Neural progenitor cell (in vitro differentiated cells): Measurements from ENCODE around the gene CRK. TPM values are rescaled to one million over a fixed set of nuclear protein-coding genes. Genes with fewer than 3 reads are reported as not detected.
"Not testable (repeated sequence)": the region's sequence is repeated elsewhere in the genome, so short reads cannot be mapped to it uniquely, and the experiment has no call there.

Experiments used
- DNase-seq: peaks from one replicate; pipeline ENCODE4 v3.0.0-alpha.2; 2016; ENCODE audit warnings: low spot score
- H2AFZ ChIP-seq: fragments of 200-600 bp; sonication (generic); replicated peaks from 2 replicates; pipeline ENCODE4 v1.6.1; 2016; ENCODE audit warnings: antibody characterized with exemption
- H3F3A ChIP-seq: fragments of 200-600 bp; sonication (generic); 2 replicates; pipeline ENCODE4 v1.6.1; 2016; ENCODE audit warnings: antibody characterized with exemption, low read depth
- H3K27ac ChIP-seq: fragments of 200-600 bp; sonication (generic); 2 replicates; pipeline ENCODE4 v1.5.1; 2016; ENCODE audit warnings: mild to moderate bottlenecking
- H3K27me3 ChIP-seq: fragments of 200-600 bp; sonication (generic); 2 replicates; pipeline ENCODE4 v1.6.1; 2016; ENCODE audit warnings: mild to moderate bottlenecking, moderate library complexity
- H3K36me3 ChIP-seq: fragments of 200-600 bp; sonication (generic); 2 replicates; pipeline ENCODE4 v1.5.1; 2016
- H3K4me1 ChIP-seq: fragments of 200-600 bp; sonication (generic); 2 replicates; pipeline ENCODE4 v1.6.1; 2016; ENCODE audit warnings: mixed run types
- H3K4me2 ChIP-seq: fragments of 200-600 bp; sonication (generic); 2 replicates; pipeline ENCODE4 v1.6.1; 2016
- H3K4me3 ChIP-seq: fragments of 200-600 bp; sonication (generic); 2 replicates; pipeline ENCODE4 v1.5.1; 2016
- H3K79me2 ChIP-seq: fragments of 200-600 bp; sonication (generic); 2 replicates; pipeline ENCODE4 v1.6.1; 2016; ENCODE audit warnings: low read depth
- H3K9ac ChIP-seq: fragments of 200-600 bp; sonication (generic); 2 replicates; pipeline ENCODE4 v1.6.1; 2016
- H3K9me3 ChIP-seq: fragments of 200-600 bp; sonication (generic); 2 replicates; pipeline ENCODE4 v1.5.1; 2016; ENCODE audit warnings: low read depth
- H4K20me1 ChIP-seq: fragments of 200-600 bp; sonication (generic); 2 replicates; pipeline ENCODE4 v1.6.1; 2016; ENCODE audit warnings: low read depth
- H3K27ac Mint-ChIP-seq: 3 replicates; pipeline ENCODE4 v1.8.0; 2021; ENCODE audit warnings: mixed read lengths
- H3K27me3 Mint-ChIP-seq: 2 replicates; pipeline ENCODE4 v1.8.0; 2022; ENCODE audit warnings: low read depth, mild to moderate bottlenecking, inconsistent platforms, moderate library complexity, mixed read lengths; ENCODE audit not compliant: insufficient read depth
- H3K36me3 Mint-ChIP-seq: 3 replicates; pipeline ENCODE4 v1.8.0; 2021; ENCODE audit warnings: mixed read lengths
- H3K4me1 Mint-ChIP-seq: 3 replicates; pipeline ENCODE4 v1.8.0; 2021; ENCODE audit warnings: mixed read lengths
- H3K4me3 Mint-ChIP-seq: 3 replicates; pipeline ENCODE4 v1.8.0; 2021; ENCODE audit warnings: mild to moderate bottlenecking, moderate library complexity, mixed read lengths
- H3K9me3 Mint-ChIP-seq: 3 replicates; pipeline ENCODE4 v1.8.0; 2020; ENCODE audit warnings: mixed read lengths
- CTCF ChIP-seq: fragments of 200-600 bp; sonication (generic); IDR thresholded peaks from 2 replicates; pipeline ENCODE4 v1.5.1; 2017; ENCODE audit warnings: antibody characterized with exemption, mild to moderate bottlenecking
- EZH2 ChIP-seq: fragments of 200-600 bp; sonication (generic); IDR thresholded peaks from 2 replicates; pipeline ENCODE4 v1.6.1; 2017; ENCODE audit warnings: antibody characterized with exemption, mild to moderate bottlenecking, moderate library complexity
- EZH2phosphoT487 ChIP-seq: fragments of 200-600 bp; sonication (generic); IDR thresholded peaks from 2 replicates; pipeline ENCODE4 v1.6.1; 2017; ENCODE audit warnings: antibody characterized with exemption
- total RNA-seq: library from RNA; depleted of rRNA; stranded (reverse); fragments of >200 nt; gene quantifications from 2 replicates; pipeline ENCODE4 v1.2.3, GENCODE V29; 2015; ENCODE audit warnings: low replicate concordance

The CRK gene
- total RNA-seq, 1 donor from 2014 or later: 59.6 TPM

GRCh38 chr17:1399679-1400512, 56.1 kb downstream of the CRK start, which contains the start of gene YWHAE:
Gene YWHAE (minus strand): TSS chr17:1400222. CDS start chr17:1400110, 112 bp downstream.
- Mint-ChIP-seq H3K27me3 (peaks cover 9% of the 10 kb centered on the region), H3K27ac (peak within 1 kb of the TSS; percentile 100), H3K4me3 (peak within 1 kb of the TSS; percentile 100), H3K9me3 (peaks cover 7% of the 10 kb centered on the region), H3K4me1 (peaks cover 26% of the 10 kb centered on the region), H3K36me3 (peaks cover 26% of the 10 kb centered on the region)
- peak within 1 kb of the TSS; percentile 79 for H3K4me2 ChIP-seq
- peaks cover 11% of the 10 kb centered on the region for H3K4me1 ChIP-seq
- DNase-seq: peak; percentile 99
- H3K9me3 ChIP-seq: no peaks in the 10 kb centered on the region
- H3K27ac ChIP-seq: peak within 1 kb of the TSS; percentile 99
- H3K79me2 ChIP-seq: peaks cover 63% of the 10 kb centered on the region
- H3K36me3 ChIP-seq: no peaks in the 10 kb centered on the region
- peak within 1 kb of the TSS; percentile 99 for H3K9ac ChIP-seq
- H2AFZ ChIP-seq: peak within 1 kb of the TSS; percentile 87
- no peaks in the 10 kb centered on the region for H3K27me3 ChIP-seq
- peaks cover 43% of the 10 kb centered on the region for H4K20me1 ChIP-seq
- peak; percentile 53 for TF ChIP-seq EZH2
- no peak for TF ChIP-seq CTCF
- peaks cover 19% of the 10 kb centered on the region for H3F3A ChIP-seq
- peak within 1 kb of the TSS; percentile 81 for H3K4me3 ChIP-seq

DNA sequence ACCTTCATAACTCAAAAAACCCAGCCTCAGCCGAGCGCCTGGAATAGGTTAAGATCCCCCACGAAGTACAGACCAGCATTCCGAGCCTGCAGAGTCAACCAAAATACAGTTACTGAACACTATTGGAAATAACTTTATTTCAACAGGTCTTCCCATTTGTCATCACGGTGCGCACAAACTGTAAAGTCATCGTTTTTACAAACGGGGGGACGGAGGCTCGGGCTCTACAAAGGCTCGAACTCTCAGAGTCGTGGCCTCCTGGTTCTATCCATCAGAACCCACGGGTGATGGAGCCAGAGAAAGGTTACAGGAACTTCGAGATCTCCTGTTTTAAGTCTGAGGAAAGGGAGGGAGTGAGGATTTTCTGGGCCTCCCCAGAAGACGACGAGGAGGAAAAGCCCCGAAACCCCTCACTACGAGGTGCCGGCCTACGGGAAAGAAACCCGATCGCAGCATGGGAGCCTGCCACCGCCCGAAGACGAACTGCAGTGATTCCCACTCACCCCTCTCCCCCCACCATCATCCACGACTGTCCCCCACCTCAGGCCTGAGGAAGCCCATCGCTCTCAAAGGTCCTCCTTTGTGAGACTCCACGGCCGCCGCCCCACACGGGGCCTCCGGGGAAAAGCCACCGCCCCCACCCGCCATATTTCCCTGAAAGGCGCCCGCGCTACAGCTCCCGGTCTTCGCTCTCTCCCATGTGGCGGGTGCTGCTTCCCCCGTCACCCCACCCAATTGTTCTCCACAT, 56.9 kb downstream of the CRK start:
- Histone ChIP-seq H3K27ac (peak overlapping the region; percentile 99), H3K79me2 (peaks cover 71% of the 10 kb centered on the region), H2AFZ (no peak overlapping the region), H3K9me3 (no peaks in the 10 kb centered on the region), H3K4me1 (peaks cover 18% of the 10 kb centered on the region), H3F3A (peaks cover 19% of the 10 kb centered on the region), H3K27me3 (no peaks in the 10 kb centered on the region), H4K20me1 (peaks cover 51% of the 10 kb centered on the region), H3K9ac (peak overlapping the region; percentile 99), H3K4me3 (peak overlapping the region; percentile 81), H3K4me2 (peak overlapping the region; percentile 79), H3K36me3 (no peaks in the 10 kb centered on the region)
- peaks cover 9% of the 10 kb centered on the region for H3K27me3 Mint-ChIP-seq
- no peak for TF ChIP-seq CTCF
- no peak for TF ChIP-seq EZH2
- TF ChIP-seq EZH2phosphoT487: no peak
- H3K9me3 Mint-ChIP-seq: peaks cover 5% of the 10 kb centered on the region
- H3K36me3 Mint-ChIP-seq: peaks cover 26% of the 10 kb centered on the region
- H3K4me3 Mint-ChIP-seq: peak overlapping the region; percentile 100
- H3K4me1 Mint-ChIP-seq: peaks cover 27% of the 10 kb centered on the region
- peak overlapping the region; percentile 100 for H3K27ac Mint-ChIP-seq
- DNase-seq: peak; percentile 23

GRCh38 chr17:1398028-1398427, 58.0 kb downstream of the CRK start:
- H3K36me3 Mint-ChIP-seq: peaks cover 32% of the 10 kb centered on the region
- Histone ChIP-seq H3K4me2 (peak overlapping the region; percentile 79), H3K79me2 (peaks cover 82% of the 10 kb centered on the region), H2AFZ (no peak overlapping the region), H3K36me3 (no peaks in the 10 kb centered on the region), H4K20me1 (peaks cover 61% of the 10 kb centered on the region), H3F3A (peaks cover 19% of the 10 kb centered on the region), H3K4me1 (peaks cover 28% of the 10 kb centered on the region), H3K27ac (no peak overlapping the region), H3K9me3 (no peaks in the 10 kb centered on the region), H3K27me3 (no peaks in the 10 kb centered on the region), H3K9ac (peak overlapping the region; percentile 99), H3K4me3 (peak overlapping the region; percentile 81)
- H3K27me3 Mint-ChIP-seq: peaks cover 9% of the 10 kb centered on the region
- TF ChIP-seq CTCF (no peak), EZH2 (no peak), EZH2phosphoT487 (no peak)
- H3K27ac Mint-ChIP-seq: peak overlapping the region; percentile 27
- peak overlapping the region; percentile 100 for H3K4me3 Mint-ChIP-seq
- H3K4me1 Mint-ChIP-seq: peaks cover 32% of the 10 kb centered on the region
- peaks cover 5% of the 10 kb centered on the region for H3K9me3 Mint-ChIP-seq
- DNase-seq: no peak

GRCh38 chr17:1395876-1396665, 60.0 kb downstream of the CRK start:
- Mint-ChIP-seq H3K4me1 (peaks cover 30% of the 10 kb centered on the region), H3K36me3 (peaks cover 41% of the 10 kb centered on the region)
- H3K9me3 ChIP-seq, H3K4me3 Mint-ChIP-seq, H3F3A ChIP-seq, H3K27me3 Mint-ChIP-seq, H3K9ac ChIP-seq, H3K4me2 ChIP-seq, DNase-seq, H3K27me3 ChIP-seq, H3K27ac Mint-ChIP-seq, H3K9me3 Mint-ChIP-seq, H3K4me3 ChIP-seq, H3K36me3 ChIP-seq, H3K27ac ChIP-seq, H2AFZ ChIP-seq: not testable (repeated sequence)
- Histone ChIP-seq H4K20me1 (peaks cover 81% of the 10 kb centered on the region), H3K79me2 (peaks cover 95% of the 10 kb centered on the region), H3K4me1 (peaks cover 33% of the 10 kb centered on the region)
